Hepatocyte (in vitro differentiated cells): ENCODE results near the gene ATP9A. TPM values are rescaled to one million over a fixed set of nuclear protein-coding genes. Genes with fewer than 3 reads are reported as not detected.

ENCODE experiments used
- DNase-seq: peaks from one replicate; pipeline ENCODE4 v3.0.0-alpha.2; 2016; ENCODE audit warnings: low spot score
- H2AFZ ChIP-seq: fragments of 200-600 bp; sonication (generic); 2 replicates; pipeline ENCODE4 v1.6.0; 2016; ENCODE audit warnings: antibody characterized with exemption, mild to moderate bottlenecking
- H3K27ac ChIP-seq: fragments of 200-600 bp; sonication (generic); 2 replicates; pipeline ENCODE4 v1.5.1; 2016; ENCODE audit warnings: mild to moderate bottlenecking
- H3K27me3 ChIP-seq: fragments of 200-600 bp; sonication (generic); 2 replicates; pipeline ENCODE4 v1.6.1; 2016
- H3K36me3 ChIP-seq: fragments of 200-600 bp; sonication (generic); replicated peaks from 2 replicates; pipeline ENCODE4 v1.5.1; 2016; ENCODE audit warnings: low read depth; ENCODE audit not compliant: insufficient read depth
- H3K4me1 ChIP-seq: fragments of 200-600 bp; sonication (generic); 2 replicates; pipeline ENCODE4 v1.5.1; 2016; ENCODE audit warnings: mild to moderate bottlenecking, moderate library complexity; ENCODE audit not compliant: insufficient read depth
- H3K4me2 ChIP-seq: fragments of 200-600 bp; sonication (generic); 2 replicates; pipeline ENCODE4 v1.6.0; 2016
- H3K4me3 ChIP-seq: fragments of 200-600 bp; sonication (generic); 2 replicates; pipeline ENCODE4 v1.5.1; 2016; ENCODE audit warnings: mild to moderate bottlenecking
- H3K79me2 ChIP-seq: fragments of 200-600 bp; sonication (generic); 2 replicates; pipeline ENCODE4 v1.6.0; 2017; ENCODE audit warnings: mild to moderate bottlenecking
- H3K9me2 ChIP-seq: fragments of 200-600 bp; sonication (generic); replicated peaks from 2 replicates; pipeline ENCODE4 v1.6.0; 2017; ENCODE audit warnings: mild to moderate bottlenecking; ENCODE audit not compliant: insufficient read depth
- H3K9me3 ChIP-seq: fragments of 200-600 bp; sonication (generic); 2 replicates; pipeline ENCODE4 v1.5.1; 2016; ENCODE audit warnings: low read depth, mild to moderate bottlenecking
- H4K20me1 ChIP-seq: fragments of 200-600 bp; sonication (generic); 2 replicates; pipeline ENCODE4 v1.6.0; 2016; ENCODE audit warnings: mild to moderate bottlenecking; ENCODE audit not compliant: insufficient read depth, poor library complexity, severe bottlenecking
- CTCF ChIP-seq: fragments of 200-600 bp; sonication (generic); IDR thresholded peaks from 2 replicates; pipeline ENCODE4 v1.5.1; 2016; ENCODE audit warnings: antibody characterized with exemption, mild to moderate bottlenecking; ENCODE audit not compliant: poor library complexity
- EZH2 ChIP-seq: fragments of 200-600 bp; sonication (generic); IDR thresholded peaks from 2 replicates; pipeline ENCODE4 v1.6.1; 2016; ENCODE audit warnings: antibody characterized with exemption, mild to moderate bottlenecking, borderline replicate concordance
- EZH2phosphoT487 ChIP-seq: fragments of 200-600 bp; sonication (generic); IDR thresholded peaks from one replicate; pipeline ENCODE4 v1.6.1; 2018; ENCODE audit warnings: antibody characterized with exemption, mild to moderate bottlenecking, low read depth, moderate library complexity; ENCODE audit not compliant: unreplicated experiment, severe bottlenecking
- WGBS: methylation state at CpG from one replicate; pipeline ENCODE4 v1.1.6; 2016; ENCODE audit warnings: low lambda C conversion rate; ENCODE audit errors: missing lambda C conversion rate; 5-methylcytosine and 5-hydroxymethylcytosine counted together
- polyA plus RNA-seq: library from polyadenylated mRNA; unstranded; fragments of >200 nt; fragmentation: Nextera tagmentation; extraction: Ambion mirVana; gene quantifications from 2 replicates; pipeline ENCODE4 v1.2.1, GENCODE V29; 2016
- total RNA-seq: library from RNA; depleted of rRNA; stranded (reverse); fragments of >200 nt; gene quantifications from 2 replicates; pipeline ENCODE4 v1.2.3, GENCODE V29; 2014

The ATP9A gene
- total and polyA plus RNA-seq, 2 experiments from 2014 or later, result 12.1 to 28.1 TPM

GRCh38 chr20:51625105-51625504, 143.1 kb downstream of the ATP9A start:
- no peaks in the 10 kb centered on the region for H3K9me2 ChIP-seq
- no peaks in the 10 kb centered on the region for H3K4me1 ChIP-seq
- H3K27ac ChIP-seq, result no peak overlapping the region
- H3K4me3 ChIP-seq, result no peak overlapping the region
- H3K36me3 ChIP-seq, result no peaks in the 10 kb centered on the region
- TF ChIP-seq CTCF, result no peak
- TF ChIP-seq EZH2, result no peak
- no peak for TF ChIP-seq EZH2phosphoT487
- H3K79me2 ChIP-seq, result no peaks in the 10 kb centered on the region
- no peaks in the 10 kb centered on the region for H3K27me3 ChIP-seq
- H4K20me1 ChIP-seq, result no peaks in the 10 kb centered on the region
- no peaks in the 10 kb centered on the region for H3K9me3 ChIP-seq
- 97% methylated on average over 14 of the region's 14 CpGs for WGBS
- H2AFZ ChIP-seq, result no peak overlapping the region
- no peak overlapping the region for H3K4me2 ChIP-seq
- DNase-seq, result no peak

- Histone ChIP-seq H3K4me2 (no peak overlapping the region), H3K36me3 (no peaks in the 10 kb centered on the region), H3K4me1 (no peaks in the 10 kb centered on the region), H3K9me3 (no peaks in the 10 kb centered on the region), H3K27ac (no peak overlapping the region), H3K79me2 (no peaks in the 10 kb centered on the region), H3K27me3 (no peaks in the 10 kb centered on the region), H4K20me1 (no peaks in the 10 kb centered on the region), H3K4me3 (no peak overlapping the region), H3K9me2 (no peaks in the 10 kb centered on the region), H2AFZ (no peak overlapping the region)
- TF ChIP-seq EZH2phosphoT487, result no peak
- TF ChIP-seq CTCF, result peak; percentile 57
- peak; percentile 73 for DNase-seq
- 50% methylated on average over 17 of the region's 17 CpGs for WGBS
These were observed 143.9 kb downstream of the ATP9A start for GRCh38 chr20:51624157-51624731.

GRCh38 chr20:51623255-51623654, 144.9 kb downstream of the ATP9A start:
- no peak overlapping the region for H2AFZ ChIP-seq

More at GRCh38 chr20:51623255-51623654, 144.9 kb downstream of the ATP9A start:
- H3K9me3 ChIP-seq, result no peaks in the 10 kb centered on the region
- no peak overlapping the region for H3K4me3 ChIP-seq
- no peak for TF ChIP-seq EZH2
- TF ChIP-seq EZH2phosphoT487, result no peak
- no peak for TF ChIP-seq CTCF
- no peak overlapping the region for H3K4me2 ChIP-seq
- no peaks in the 10 kb centered on the region for H3K9me2 ChIP-seq
- no peak for DNase-seq
- H3K27me3 ChIP-seq, result no peaks in the 10 kb centered on the region
- no peaks in the 10 kb centered on the region for H3K36me3 ChIP-seq
- H3K27ac ChIP-seq, result no peak overlapping the region
- WGBS, result 96% methylated on average over 9 of the region's 9 CpGs
- no peaks in the 10 kb centered on the region for H3K79me2 ChIP-seq
- no peaks in the 10 kb centered on the region for H3K4me1 ChIP-seq
- H4K20me1 ChIP-seq, result no peaks in the 10 kb centered on the region
